A549 (cell line): ENCODE results near the gene ADM2.

Source experiments
- BHLHE40 ChIP-seq: IDR thresholded peaks from 2 replicates; pipeline ENCODE4 v1.6.1; 2012; ENCODE audit warnings: low read depth, low read length, inconsistent platforms
- CHD2 ChIP-seq: fragments of 150-350 bp; IDR thresholded peaks from 2 replicates; pipeline ENCODE4 v1.6.1; 2014; ENCODE audit warnings: low read length; ENCODE audit not compliant: partially characterized antibody
- CTCF ChIP-seq: fragments of >200 bp; sonication (Bioruptor Twin); formaldehyde crosslinking; IDR thresholded peaks from 3 replicates; pipeline ENCODE4 v1.5.1; 2016
- JUN ChIP-seq, 2 experiments: fragments of >200 bp; sonication (Bioruptor Twin); formaldehyde crosslinking; IDR thresholded peaks; 2 replicates in 1 of 2; 3 replicates in 1 of 2; pipeline ENCODE4 v1.6.1; 2016 to 2017
- MAFK ChIP-seq: fragments of 450-650 bp; IDR thresholded peaks from 2 replicates; pipeline ENCODE4 v1.6.1; 2014; ENCODE audit not compliant: partially characterized antibody
- MYC ChIP-seq: IDR thresholded peaks from 2 replicates; pipeline ENCODE4 v1.6.1; 2012; ENCODE audit warnings: mild to moderate bottlenecking, inconsistent platforms, low read length, improper control_type of control experiment, borderline replicate concordance
- PBX3 ChIP-seq: IDR thresholded peaks from 2 replicates; pipeline ENCODE4 v1.6.1; 2012
- POLR2A ChIP-seq: IDR thresholded peaks from 2 replicates; pipeline ENCODE4 v1.6.1; 2012; ENCODE audit warnings: mild to moderate bottlenecking, low read length
- RAD21 ChIP-seq, 2 experiments: fragments of >200 bp in 1 of 2; sonication (Bioruptor Twin) in 1 of 2; formaldehyde crosslinking in 1 of 2; IDR thresholded peaks in 1 of 2; conservative IDR thresholded peaks in 1 of 2; 2 replicates in 1 of 2; 3 replicates in 1 of 2; pipeline ENCODE4 v1.6.1; 2012 to 2018; ENCODE audit warnings: inconsistent platforms in 1 of 2
- RARB ChIP-seq: fragments of 250-450 bp; sonication (Bioruptor Pico); IDR thresholded peaks from 2 replicates; pipeline ENCODE4 v1.8.0; 2021; ENCODE audit warnings: mild to moderate bottlenecking, moderate library complexity
- RCOR1 ChIP-seq: fragments of 150-350 bp; IDR thresholded peaks from 2 replicates; pipeline ENCODE4 v1.6.1; 2014; ENCODE audit warnings: antibody characterized with exemption, low read length, low read depth
- TF ChIP-seq, protein P1 (sequence below): fragments of 150-350 bp; IDR thresholded peaks from 2 replicates; pipeline ENCODE4 v1.6.1; 2014; ENCODE audit warnings: low read depth, mild to moderate bottlenecking, low read length
- TF ChIP-seq, protein P2 (sequence below): fragments of 200-600 bp; sonication (generic); IDR thresholded peaks from 2 replicates; pipeline ENCODE4 v1.6.1; 2016; ENCODE audit warnings: antibody characterized with exemption, mild to moderate bottlenecking, moderate library complexity

DNA sequence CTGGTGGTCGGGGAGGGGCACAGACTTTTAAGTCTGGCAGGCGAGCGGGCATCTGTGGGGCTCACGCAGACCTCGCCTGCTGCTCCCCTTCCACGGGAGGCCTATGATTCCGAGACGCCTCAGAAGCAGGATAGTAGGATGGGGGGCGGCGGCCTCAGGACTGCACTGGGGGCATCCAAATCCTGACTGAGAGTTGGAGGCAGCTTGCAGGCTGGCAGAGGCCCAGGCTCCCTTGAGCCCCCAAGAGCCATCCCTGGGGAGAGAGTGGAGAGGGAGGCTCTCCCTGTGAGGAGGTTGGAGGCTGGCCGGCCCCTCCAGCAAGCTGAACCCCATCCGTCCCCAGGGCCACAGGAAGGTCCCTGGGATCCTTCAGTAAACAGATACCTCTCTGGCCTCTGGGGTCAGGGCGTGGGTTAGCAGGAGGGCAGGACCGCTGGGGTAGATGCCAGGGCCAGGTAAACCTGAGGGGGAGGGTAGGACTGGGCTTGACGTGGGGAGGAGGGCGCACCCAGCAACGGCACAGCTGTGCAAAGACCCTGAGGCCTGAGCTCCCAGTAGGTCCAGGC, 39.8 kb upstream of the ADM2 start:
- no peak for TF ChIP-seq CTCF
- no peak for TF ChIP-seq RAD21 (conservative IDR thresholded peaks at IDR 0.05 in 1 of 2, IDR thresholded peaks at IDR 0.05 in 1 of 2)
- no peak for TF ChIP-seq MAFK
- TF ChIP-seq, protein P1, sequence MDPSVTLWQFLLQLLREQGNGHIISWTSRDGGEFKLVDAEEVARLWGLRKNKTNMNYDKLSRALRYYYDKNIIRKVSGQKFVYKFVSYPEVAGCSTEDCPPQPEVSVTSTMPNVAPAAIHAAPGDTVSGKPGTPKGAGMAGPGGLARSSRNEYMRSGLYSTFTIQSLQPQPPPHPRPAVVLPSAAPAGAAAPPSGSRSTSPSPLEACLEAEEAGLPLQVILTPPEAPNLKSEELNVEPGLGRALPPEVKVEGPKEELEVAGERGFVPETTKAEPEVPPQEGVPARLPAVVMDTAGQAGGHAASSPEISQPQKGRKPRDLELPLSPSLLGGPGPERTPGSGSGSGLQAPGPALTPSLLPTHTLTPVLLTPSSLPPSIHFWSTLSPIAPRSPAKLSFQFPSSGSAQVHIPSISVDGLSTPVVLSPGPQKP, result no peak
- no peak for TF ChIP-seq CHD2
- TF ChIP-seq POLR2A, result no peak
- TF ChIP-seq RARB (CRISPR knock-in tag), result no peak
- TF ChIP-seq, protein P2, sequence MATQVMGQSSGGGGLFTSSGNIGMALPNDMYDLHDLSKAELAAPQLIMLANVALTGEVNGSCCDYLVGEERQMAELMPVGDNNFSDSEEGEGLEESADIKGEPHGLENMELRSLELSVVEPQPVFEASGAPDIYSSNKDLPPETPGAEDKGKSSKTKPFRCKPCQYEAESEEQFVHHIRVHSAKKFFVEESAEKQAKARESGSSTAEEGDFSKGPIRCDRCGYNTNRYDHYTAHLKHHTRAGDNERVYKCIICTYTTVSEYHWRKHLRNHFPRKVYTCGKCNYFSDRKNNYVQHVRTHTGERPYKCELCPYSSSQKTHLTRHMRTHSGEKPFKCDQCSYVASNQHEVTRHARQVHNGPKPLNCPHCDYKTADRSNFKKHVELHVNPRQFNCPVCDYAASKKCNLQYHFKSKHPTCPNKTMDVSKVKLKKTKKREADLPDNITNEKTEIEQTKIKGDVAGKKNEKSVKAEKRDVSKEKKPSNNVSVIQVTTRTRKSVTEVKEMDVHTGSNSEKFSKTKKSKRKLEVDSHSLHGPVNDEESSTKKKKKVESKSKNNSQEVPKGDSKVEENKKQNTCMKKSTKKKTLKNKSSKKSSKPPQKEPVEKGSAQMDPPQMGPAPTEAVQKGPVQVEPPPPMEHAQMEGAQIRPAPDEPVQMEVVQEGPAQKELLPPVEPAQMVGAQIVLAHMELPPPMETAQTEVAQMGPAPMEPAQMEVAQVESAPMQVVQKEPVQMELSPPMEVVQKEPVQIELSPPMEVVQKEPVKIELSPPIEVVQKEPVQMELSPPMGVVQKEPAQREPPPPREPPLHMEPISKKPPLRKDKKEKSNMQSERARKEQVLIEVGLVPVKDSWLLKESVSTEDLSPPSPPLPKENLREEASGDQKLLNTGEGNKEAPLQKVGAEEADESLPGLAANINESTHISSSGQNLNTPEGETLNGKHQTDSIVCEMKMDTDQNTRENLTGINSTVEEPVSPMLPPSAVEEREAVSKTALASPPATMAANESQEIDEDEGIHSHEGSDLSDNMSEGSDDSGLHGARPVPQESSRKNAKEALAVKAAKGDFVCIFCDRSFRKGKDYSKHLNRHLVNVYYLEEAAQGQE, result no peak
- no peak for TF ChIP-seq RCOR1
- TF ChIP-seq JUN (IDR thresholded peaks at IDR 0.05), result no peak
- no peak for TF ChIP-seq BHLHE40
- TF ChIP-seq MYC, result no peak
- TF ChIP-seq PBX3, result no peak
